ENCODE measurements around the gene SDF4. TPM values are rescaled to one million over a fixed set of nuclear protein-coding genes. Genes with fewer than 3 reads are reported as not detected.

The SDF4 gene
- total and polyA plus RNA-seq, 2 donors (not counting 1 experiment from before 2014, with no cell fraction given), result 127 to 133 TPM

DNA sequence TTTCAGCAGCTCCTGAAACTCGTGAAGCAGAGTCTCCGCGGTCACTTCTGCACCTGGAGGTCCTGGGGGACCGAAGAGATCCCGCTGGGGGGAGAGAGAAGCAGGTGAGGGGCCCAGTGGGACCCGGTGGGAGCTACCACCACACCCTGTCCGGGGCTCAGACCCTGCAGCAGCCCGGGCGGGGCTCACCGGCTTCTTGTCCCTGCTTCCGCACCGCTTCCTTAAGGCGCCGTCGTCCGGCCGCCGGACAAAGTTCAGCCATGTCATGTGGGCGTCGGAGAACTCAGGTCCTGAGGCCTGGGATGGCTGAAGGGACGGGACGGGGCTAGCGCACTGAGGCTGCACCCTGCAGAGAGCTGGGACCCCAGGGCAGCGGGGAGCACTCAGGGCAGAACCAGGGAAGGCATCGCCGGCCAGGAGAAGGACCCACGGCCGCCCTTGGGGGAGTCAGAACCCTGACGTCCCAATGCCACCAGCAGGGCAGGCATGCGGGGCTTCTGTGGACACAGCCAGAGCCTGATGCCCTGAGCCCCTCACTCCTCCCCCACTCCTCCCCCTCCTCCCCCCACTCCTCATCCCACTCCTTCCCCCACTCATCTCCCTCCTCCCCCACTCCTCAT, 12.5 kb upstream of the SDF4 start:
- no peak for DNase-seq (ENCODE audit: low read depth in 2 of 2)
- Histone ChIP-seq H4K20me1 (ENCODE audit: control insufficient read depth, extremely low read depth, insufficient read depth, low read length) (no peaks in the 10 kb centered on the region), H3K4me2 (ENCODE audit: extremely low read depth, insufficient read depth, low read length) (no peak overlapping the region), H3K79me2 (ENCODE audit: control insufficient read depth, insufficient read depth, low read length) (no peaks in the 10 kb centered on the region), H3K9ac (ENCODE audit: insufficient read depth, low read length) (no peak overlapping the region), H3K27ac (ENCODE audit: insufficient read depth, low read length) (no peak overlapping the region), H3K27me3 (ENCODE audit: control insufficient read depth, insufficient read depth, low read length) (no peaks in the 10 kb centered on the region), H3K9me3 (ENCODE audit: control insufficient read depth, insufficient read depth, low read depth, low read length) (no peaks in the 10 kb centered on the region), H2AFZ (ENCODE audit: low read length) (no peak overlapping the region), H3K36me3 (ENCODE audit: control insufficient read depth, insufficient read depth, low read length) (no peaks in the 10 kb centered on the region), H3K4me3 (replicated peaks in 1 of 4; ENCODE audit: control extremely low read depth in 1 of 4, insufficient read depth in 1 of 4, low read depth in 3 of 4, low read length in 4 of 4) (no peak overlapping the region), H3K4me1 (ENCODE audit: control insufficient read depth, extremely low read depth, insufficient read depth, low read length) (no peaks in the 10 kb centered on the region)
- no peak for TF ChIP-seq EZH2 (IDR thresholded peaks at IDR 0.05; ENCODE audit: low read length, missing control alignments)
- TF ChIP-seq, protein P1, sequence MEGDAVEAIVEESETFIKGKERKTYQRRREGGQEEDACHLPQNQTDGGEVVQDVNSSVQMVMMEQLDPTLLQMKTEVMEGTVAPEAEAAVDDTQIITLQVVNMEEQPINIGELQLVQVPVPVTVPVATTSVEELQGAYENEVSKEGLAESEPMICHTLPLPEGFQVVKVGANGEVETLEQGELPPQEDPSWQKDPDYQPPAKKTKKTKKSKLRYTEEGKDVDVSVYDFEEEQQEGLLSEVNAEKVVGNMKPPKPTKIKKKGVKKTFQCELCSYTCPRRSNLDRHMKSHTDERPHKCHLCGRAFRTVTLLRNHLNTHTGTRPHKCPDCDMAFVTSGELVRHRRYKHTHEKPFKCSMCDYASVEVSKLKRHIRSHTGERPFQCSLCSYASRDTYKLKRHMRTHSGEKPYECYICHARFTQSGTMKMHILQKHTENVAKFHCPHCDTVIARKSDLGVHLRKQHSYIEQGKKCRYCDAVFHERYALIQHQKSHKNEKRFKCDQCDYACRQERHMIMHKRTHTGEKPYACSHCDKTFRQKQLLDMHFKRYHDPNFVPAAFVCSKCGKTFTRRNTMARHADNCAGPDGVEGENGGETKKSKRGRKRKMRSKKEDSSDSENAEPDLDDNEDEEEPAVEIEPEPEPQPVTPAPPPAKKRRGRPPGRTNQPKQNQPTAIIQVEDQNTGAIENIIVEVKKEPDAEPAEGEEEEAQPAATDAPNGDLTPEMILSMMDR (conservative IDR thresholded peaks at IDR 0.05 in 1 of 2, IDR thresholded peaks at IDR 0.05 in 1 of 2; ENCODE audit: low read depth in 1 of 2, low read length in 2 of 2), result no peak

GRCh38 chr1:1243807-1244191, 12.0 kb upstream of the SDF4 start:
- Histone ChIP-seq H3K27ac (ENCODE audit: insufficient read depth, low read length) (no peak overlapping the region), H3K4me3 (replicated peaks in 1 of 4; ENCODE audit: control extremely low read depth in 1 of 4, insufficient read depth in 1 of 4, low read depth in 3 of 4, low read length in 4 of 4) (no peak overlapping the region), H3K4me1 (ENCODE audit: control insufficient read depth, extremely low read depth, insufficient read depth, low read length) (no peaks in the 10 kb centered on the region), H3K79me2 (ENCODE audit: control insufficient read depth, insufficient read depth, low read length) (no peaks in the 10 kb centered on the region), H3K36me3 (ENCODE audit: control insufficient read depth, insufficient read depth, low read length) (no peaks in the 10 kb centered on the region), H3K4me2 (ENCODE audit: extremely low read depth, insufficient read depth, low read length) (no peak overlapping the region), H3K27me3 (ENCODE audit: control insufficient read depth, insufficient read depth, low read length) (no peaks in the 10 kb centered on the region), H3K9me3 (ENCODE audit: control insufficient read depth, insufficient read depth, low read depth, low read length) (no peaks in the 10 kb centered on the region), H4K20me1 (ENCODE audit: control insufficient read depth, extremely low read depth, insufficient read depth, low read length) (no peaks in the 10 kb centered on the region), H2AFZ (ENCODE audit: low read length) (no peak overlapping the region), H3K9ac (ENCODE audit: insufficient read depth, low read length) (no peak overlapping the region)
- TF ChIP-seq EZH2 (IDR thresholded peaks at IDR 0.05; ENCODE audit: low read length, missing control alignments), result no peak
- TF ChIP-seq, protein P1 (conservative IDR thresholded peaks at IDR 0.05 in 1 of 2, IDR thresholded peaks at IDR 0.05 in 1 of 2; ENCODE audit: low read depth in 1 of 2, low read length in 2 of 2), result no peak
- DNase-seq (ENCODE audit: low read depth in 2 of 2), result no peak

DNA sequence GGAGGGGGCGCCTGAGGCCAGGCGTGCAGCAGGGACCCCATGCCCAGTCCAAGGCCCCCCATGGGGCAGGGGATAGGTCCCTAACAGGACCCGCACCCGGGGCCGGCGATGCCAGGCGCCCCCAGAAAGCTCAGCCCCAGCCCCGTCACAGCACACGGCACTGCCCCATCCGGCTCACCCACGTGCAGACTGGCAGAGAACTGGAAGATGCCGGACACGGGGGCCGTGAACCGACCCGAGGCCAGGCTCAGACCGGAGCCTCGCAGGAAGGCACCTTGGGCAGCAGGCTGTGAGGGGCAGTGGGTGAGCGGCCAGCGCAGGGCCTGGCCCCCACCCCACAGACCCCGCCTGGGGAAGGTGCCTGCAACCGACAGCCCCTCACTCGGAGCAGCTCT, 11.5 kb upstream of the SDF4 start:
- Histone ChIP-seq H3K9ac (ENCODE audit: insufficient read depth, low read length) (no peak overlapping the region), H3K9me3 (ENCODE audit: control insufficient read depth, insufficient read depth, low read depth, low read length) (no peaks in the 10 kb centered on the region), H3K4me3 (replicated peaks in 1 of 4; ENCODE audit: control extremely low read depth in 1 of 4, insufficient read depth in 1 of 4, low read depth in 3 of 4, low read length in 4 of 4) (no peak overlapping the region), H3K27me3 (ENCODE audit: control insufficient read depth, insufficient read depth, low read length) (no peaks in the 10 kb centered on the region), H3K4me2 (ENCODE audit: extremely low read depth, insufficient read depth, low read length) (no peak overlapping the region), H4K20me1 (ENCODE audit: control insufficient read depth, extremely low read depth, insufficient read depth, low read length) (no peaks in the 10 kb centered on the region), H3K79me2 (ENCODE audit: control insufficient read depth, insufficient read depth, low read length) (no peaks in the 10 kb centered on the region), H3K36me3 (ENCODE audit: control insufficient read depth, insufficient read depth, low read length) (no peaks in the 10 kb centered on the region), H3K27ac (ENCODE audit: insufficient read depth, low read length) (no peak overlapping the region), H2AFZ (ENCODE audit: low read length) (no peak overlapping the region), H3K4me1 (ENCODE audit: control insufficient read depth, extremely low read depth, insufficient read depth, low read length) (no peaks in the 10 kb centered on the region)
- DNase-seq (ENCODE audit: low read depth in 2 of 2), result no peak
- TF ChIP-seq EZH2 (IDR thresholded peaks at IDR 0.05; ENCODE audit: low read length, missing control alignments), result no peak
- TF ChIP-seq, protein P1 (conservative IDR thresholded peaks at IDR 0.05 in 1 of 2, IDR thresholded peaks at IDR 0.05 in 1 of 2; ENCODE audit: low read depth in 1 of 2, low read length in 2 of 2), result no peak

Data from fibroblast of lung (primary cell).